ENCODE results near the gene CASR.

GRCh38 chr3:122219242-122219872 lies 35.9 kb downstream of the CASR start:
- TF ChIP-seq ZNF513 (tag by site-specific recombination; IDR thresholded peaks at IDR 0.05) (no peak), ZNF274 (IDR thresholded peaks at IDR 0.05; ENCODE audit: low read length) (no peak), ZNF274 (tag by site-specific recombination; IDR thresholded peaks at IDR 0.05; ENCODE audit: borderline replicate concordance) (no peak), ZNF830 (tag by site-specific recombination; IDR thresholded peaks at IDR 0.05; ENCODE audit: low read depth) (no peak), ZNF423 (tag by site-specific recombination; IDR thresholded peaks at IDR 0.05) (no peak), ZNF549 (tag by site-specific recombination; IDR thresholded peaks at IDR 0.05) (no peak), GLIS2 (tag by site-specific recombination; IDR thresholded peaks at IDR 0.05) (no peak), ELK4 (IDR thresholded peaks at IDR 0.05; ENCODE audit: borderline replicate concordance, low read depth, low read length) (no peak), ZNF23 (tag by site-specific recombination; IDR thresholded peaks at IDR 0.05; ENCODE audit: borderline replicate concordance) (no peak), KLF16 (tag by site-specific recombination; IDR thresholded peaks at IDR 0.05) (no peak), ZNF362 (tag by site-specific recombination; IDR thresholded peaks at IDR 0.05) (no peak), ZNF416 (tag by site-specific recombination; IDR thresholded peaks at IDR 0.05) (no peak), GLI2 (tag by site-specific recombination; IDR thresholded peaks at IDR 0.05; ENCODE audit: borderline replicate concordance, low read depth) (no peak), ZFP69B (tag by site-specific recombination; IDR thresholded peaks at IDR 0.05) (no peak)
- TF ChIP-seq, protein P1, sequence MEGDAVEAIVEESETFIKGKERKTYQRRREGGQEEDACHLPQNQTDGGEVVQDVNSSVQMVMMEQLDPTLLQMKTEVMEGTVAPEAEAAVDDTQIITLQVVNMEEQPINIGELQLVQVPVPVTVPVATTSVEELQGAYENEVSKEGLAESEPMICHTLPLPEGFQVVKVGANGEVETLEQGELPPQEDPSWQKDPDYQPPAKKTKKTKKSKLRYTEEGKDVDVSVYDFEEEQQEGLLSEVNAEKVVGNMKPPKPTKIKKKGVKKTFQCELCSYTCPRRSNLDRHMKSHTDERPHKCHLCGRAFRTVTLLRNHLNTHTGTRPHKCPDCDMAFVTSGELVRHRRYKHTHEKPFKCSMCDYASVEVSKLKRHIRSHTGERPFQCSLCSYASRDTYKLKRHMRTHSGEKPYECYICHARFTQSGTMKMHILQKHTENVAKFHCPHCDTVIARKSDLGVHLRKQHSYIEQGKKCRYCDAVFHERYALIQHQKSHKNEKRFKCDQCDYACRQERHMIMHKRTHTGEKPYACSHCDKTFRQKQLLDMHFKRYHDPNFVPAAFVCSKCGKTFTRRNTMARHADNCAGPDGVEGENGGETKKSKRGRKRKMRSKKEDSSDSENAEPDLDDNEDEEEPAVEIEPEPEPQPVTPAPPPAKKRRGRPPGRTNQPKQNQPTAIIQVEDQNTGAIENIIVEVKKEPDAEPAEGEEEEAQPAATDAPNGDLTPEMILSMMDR (tag by site-specific recombination; IDR thresholded peaks at IDR 0.05), result no peak
